Measurements from ENCODE around the gene CRYBA4.

Gene CRYBA4

GRCh38 chr22:26621663-26622062 is at the start of gene CRYBA4:
Gene CRYBA4 (plus strand): TSS chr22:26621963. CDS start chr22:26622597, 634 bp downstream.
- no peak for DNase-seq

- peak in 4 of 56 donors; percentile 7 to 27 (median 24) for DNase-seq
Measured at GRCh38 chr22:26573026-26573662, 48.6 kb upstream of the CRYBA4 start.

- no peak for DNase-seq
Measured at GRCh38 chr22:26574001-26574723, 47.6 kb upstream of the CRYBA4 start.

- DNase-seq = no peak
Measured at GRCh38 chr22:26576026-26576680, 45.6 kb upstream of the CRYBA4 start.

GRCh38 chr22:26577081-26577480 is 44.7 kb upstream of the CRYBA4 start:
- no peak for DNase-seq

DNA sequence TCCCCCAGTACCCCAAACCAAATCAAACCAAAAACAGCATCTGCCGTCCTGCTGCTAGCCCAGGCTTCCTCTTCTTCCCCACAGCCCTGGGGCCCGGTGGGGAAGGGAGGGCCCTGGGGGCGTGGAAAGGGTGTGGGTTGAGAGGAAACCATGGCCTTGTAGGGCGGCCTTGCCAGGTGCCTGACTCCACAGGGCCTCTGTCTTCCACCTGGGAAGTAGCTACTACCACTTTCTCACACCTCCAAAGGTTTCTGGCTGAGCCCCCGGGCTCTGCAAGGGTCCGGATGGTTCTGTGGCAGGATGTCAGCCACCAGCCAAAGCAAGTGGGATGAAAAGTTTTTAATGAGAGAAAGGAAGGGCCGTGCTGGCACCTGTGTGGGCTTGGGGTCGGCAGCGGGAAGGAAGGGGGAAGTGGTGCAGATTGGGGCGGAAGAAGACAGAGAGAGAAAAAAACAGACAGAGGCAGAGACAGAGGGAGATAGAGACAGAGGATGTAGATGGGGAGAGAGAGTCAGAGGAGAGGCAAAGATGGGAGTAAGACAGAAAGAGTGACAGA is 42.4 kb upstream of the CRYBA4 start:
- DNase-seq = peak in 1 of 56 donors; percentile 28

DNA sequence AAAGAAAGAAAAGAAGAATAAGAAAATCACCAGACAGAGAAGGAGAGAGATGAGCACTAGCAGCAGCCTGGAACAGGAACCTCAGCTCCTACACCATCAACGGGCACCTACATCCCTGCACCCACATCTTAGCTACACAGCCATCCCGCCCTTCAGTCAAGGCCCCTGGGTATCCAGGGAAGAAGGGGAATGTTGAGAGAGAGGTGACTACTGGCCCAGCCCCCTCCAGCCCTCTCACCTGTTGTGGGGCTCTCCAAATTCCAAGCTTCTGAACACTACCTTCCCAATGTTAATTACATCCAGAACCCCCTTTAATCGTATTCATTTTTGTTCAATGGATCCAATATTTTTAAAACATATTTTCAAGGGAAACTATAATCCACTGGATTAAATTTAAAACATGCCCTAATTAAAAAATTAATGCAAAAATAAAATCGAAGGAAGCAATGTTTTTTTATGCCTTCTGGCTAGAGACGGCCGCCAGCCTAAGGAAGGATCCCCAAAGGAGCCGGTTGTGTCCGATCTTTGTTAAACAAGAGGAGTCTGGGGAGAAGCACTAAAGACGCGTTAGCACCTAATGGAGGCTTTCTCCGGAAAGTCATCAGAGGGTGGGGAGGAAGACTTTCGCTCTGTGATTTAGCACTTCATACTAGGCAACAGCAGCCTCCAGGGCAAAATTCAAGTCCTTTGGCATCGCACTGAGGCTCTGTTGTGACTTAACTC is 41.4 kb upstream of the CRYBA4 start:
- DNase-seq = no peak

- DNase-seq = no peak
Measured at GRCh38 chr22:26581026-26581425, 40.7 kb upstream of the CRYBA4 start.

DNA sequence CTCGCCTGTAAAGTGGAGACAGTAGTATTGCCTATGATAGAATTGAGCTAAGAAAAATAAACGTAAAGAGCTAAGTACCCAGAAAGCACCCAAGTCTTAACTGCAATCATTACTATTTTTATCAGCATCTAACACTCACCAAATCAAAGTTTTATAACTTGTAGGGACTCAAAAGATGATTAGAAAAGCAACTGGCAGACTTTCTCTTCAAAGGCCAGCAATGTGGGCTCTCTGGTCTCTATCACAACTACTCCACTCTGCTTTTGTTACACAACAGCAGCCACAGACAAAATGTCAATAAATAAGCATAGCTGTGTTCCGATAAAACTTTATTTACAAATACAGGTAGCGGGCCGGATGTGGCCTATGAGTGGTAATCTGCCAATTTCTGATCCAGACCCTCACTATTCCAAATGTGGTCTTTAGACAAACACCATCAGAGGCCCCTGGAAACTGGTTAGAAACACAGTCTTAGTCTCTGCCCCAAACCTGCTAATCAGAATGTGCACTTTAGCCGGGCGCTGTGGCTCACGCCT is 40.1 kb upstream of the CRYBA4 start:
- no peak for DNase-seq

- no peak for DNase-seq
Measured at GRCh38 chr22:26584010-26584409, 37.8 kb upstream of the CRYBA4 start.

- peak in 3 of 56 donors; percentile 5 to 67 (median 12) for DNase-seq
Measured at GRCh38 chr22:26585104-26585790, 36.5 kb upstream of the CRYBA4 start.

- no peak for DNase-seq
Measured at GRCh38 chr22:26586556-26587325, 35.0 kb upstream of the CRYBA4 start.

GRCh38 chr22:26587991-26588613 is 33.7 kb upstream of the CRYBA4 start:
- DNase-seq = no peak

DNA sequence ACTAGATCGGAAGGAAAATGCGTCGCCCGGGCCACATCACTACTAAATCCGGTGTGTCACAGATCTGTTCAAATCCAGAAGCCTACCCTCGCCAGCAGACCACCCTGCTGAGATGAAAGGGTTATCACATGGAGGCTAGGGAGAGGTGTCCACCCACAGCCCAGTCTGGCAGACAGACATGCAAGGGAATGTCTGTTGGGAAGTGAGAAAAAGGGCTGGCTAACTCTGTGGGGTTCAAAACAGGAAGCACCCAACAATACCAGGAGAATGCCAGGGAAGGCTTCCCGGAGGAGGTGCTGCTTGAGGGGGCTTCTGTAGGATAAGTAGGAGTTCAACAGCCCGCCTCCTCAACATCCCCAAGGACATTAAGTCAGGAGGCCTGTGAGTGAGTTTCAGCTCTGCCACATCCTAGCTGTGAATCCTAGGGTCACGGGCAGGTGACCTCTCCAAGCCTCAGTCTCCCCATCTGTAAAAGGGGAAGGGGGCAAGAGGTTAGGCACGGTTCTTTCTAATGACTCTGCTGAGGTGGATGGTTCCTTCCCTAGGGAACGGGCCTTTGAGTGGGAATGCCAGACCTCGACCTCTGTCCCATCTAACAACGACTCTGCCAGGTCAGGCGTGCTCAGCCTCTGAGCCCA is 32.9 kb upstream of the CRYBA4 start:
- DNase-seq = no peak

DNA sequence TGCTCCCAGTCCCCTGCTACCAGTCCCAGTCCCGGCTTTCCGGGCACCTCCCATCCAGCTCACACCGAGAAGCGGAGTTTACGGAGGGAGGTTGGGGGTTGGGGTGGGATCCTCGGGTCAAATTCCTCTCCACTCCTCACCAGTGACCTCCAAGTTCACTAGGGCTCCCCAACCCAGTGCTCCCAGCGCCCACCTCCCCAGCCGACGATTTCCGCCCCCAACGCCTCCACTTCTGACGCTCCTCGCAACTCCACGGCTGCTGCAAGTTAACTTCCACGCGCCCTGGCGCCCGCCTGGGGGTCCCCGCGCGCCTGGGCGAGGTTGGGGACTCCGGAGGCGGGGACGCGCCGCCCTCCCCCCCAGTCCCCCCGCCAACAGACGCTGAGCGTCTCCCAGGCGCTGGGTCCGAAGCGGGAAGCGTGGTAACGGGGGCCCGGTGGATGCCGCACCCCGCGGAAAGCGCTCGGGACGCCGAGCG is 32.4 kb upstream of the CRYBA4 start:
- peak in 3 of 56 donors; percentile 33 to 42 (median 36) for DNase-seq

DNA sequence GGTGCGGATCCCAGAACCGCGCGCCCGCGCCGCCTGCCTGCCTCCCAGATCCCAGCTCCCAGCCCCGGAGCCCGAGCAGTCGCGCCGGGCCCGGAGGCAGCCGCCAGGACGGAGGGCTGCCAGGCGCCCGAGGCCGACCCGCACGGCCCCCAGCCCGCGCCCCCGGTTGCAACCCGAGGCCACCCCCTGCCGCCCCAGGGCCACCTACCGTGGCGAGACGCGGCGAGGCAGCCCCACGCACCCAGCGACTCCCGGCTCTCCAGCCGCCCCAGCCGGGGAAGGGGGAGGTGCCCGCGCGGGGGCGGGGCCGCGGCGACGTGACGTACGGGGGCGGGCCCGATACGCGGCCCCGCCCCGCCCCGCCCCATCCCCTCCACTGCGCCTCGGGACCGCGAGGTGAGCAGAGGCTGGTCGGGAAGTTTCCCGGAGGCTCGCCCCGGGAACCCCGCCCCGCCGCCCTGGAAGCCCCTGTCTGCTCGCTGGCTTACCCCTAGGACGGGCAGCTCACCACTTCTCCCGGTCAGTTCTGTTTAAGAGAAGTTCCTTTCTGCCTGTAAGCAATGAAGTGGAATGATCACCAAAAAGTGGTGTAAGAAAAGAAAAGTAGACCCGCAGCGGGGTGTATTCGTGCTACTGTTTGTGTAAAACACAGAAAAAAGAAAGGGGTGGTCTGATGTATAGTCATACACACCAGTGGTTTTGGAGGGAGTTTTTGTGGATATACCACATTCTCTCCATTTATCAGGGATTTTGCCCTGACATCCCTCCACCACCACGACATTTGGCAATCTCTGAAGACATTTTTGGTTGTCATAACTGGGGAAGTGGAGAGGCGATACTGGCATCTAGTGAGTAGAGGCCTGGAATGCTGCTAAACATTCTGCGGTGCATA is 31.7 kb upstream of the CRYBA4 start, which contains the start of gene TPST2:
Gene TPST2 (minus strand): TSS at position 288 of the 892 bp plus-strand sequence. CDS start 48,502 bp downstream, outside the sequence.
- peak in 51 of 56 donors; percentile 9 to 83 (median 60) for DNase-seq

DNA sequence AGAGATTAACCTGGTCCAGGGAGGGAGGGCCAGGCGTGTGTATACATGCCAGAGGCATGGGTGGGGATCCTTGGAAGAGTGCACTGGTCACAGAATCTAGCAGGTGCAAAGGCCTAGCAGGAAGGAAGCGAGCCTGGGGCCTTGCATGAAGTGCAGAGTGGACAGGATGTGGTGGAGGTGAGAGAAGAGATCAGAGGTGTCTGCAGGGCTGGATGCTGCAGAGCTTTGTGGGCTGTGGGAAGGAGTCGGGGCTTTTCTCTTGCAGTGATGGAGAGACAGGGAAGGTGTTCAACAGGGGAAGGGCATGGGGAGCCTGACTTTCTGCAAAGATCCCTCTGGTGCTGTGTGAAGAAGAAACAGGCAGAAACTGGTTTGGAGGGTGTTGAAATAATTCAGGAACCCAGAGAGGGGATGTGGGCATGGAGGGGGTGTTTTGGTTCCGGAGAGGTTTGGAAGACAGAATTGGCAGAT is 29.3 kb upstream of the CRYBA4 start:
- DNase-seq = no peak

Measured in nucleus accumbens (tissue), 56 donors.